Colonic mucosa (tissue), 4 donors: ENCODE results near the gene ADGRD1. TPM values are rescaled to one million over a fixed set of nuclear protein-coding genes. Genes with fewer than 3 reads are reported as not detected.

Experiments used
- DNase-seq: peaks from one replicate; pipeline ENCODE4 v3.0.0-alpha.2; 2020
- H3K27ac ChIP-seq: fragments of 200-600 bp; one replicate; pipeline ENCODE4 v1.8.0; 2021
- H3K27me3 ChIP-seq: fragments of 200-600 bp; one replicate; pipeline ENCODE4 v1.8.0; 2021
- H3K36me3 ChIP-seq: fragments of 200-600 bp; one replicate; pipeline ENCODE4 v1.8.0; 2021
- H3K4me1 ChIP-seq: fragments of 200-600 bp; one replicate; pipeline ENCODE4 v1.8.0; 2021; ENCODE audit warnings: mild to moderate bottlenecking
- H3K4me3 ChIP-seq: fragments of 200-600 bp; one replicate; pipeline ENCODE4 v1.8.0; 2021
- H3K9ac ChIP-seq, 2 donors: one replicate each; pipeline ENCODE4 v1.7.0; 2013; ENCODE audit warnings: control low read depth in 2 of 2, low read depth in 2 of 2, low read length in 2 of 2
- H3K9me3 ChIP-seq: fragments of 200-600 bp; one replicate; pipeline ENCODE4 v1.8.0; 2021
- CTCF ChIP-seq: fragments of 200-600 bp; IDR thresholded peaks from one replicate; pipeline ENCODE4 v1.8.0; 2022; ENCODE audit warnings: antibody characterized with exemption, mild to moderate bottlenecking
- intact Hi-C: fragments of 100-400 bp; cut with DNase I; formaldehyde crosslinking; loops from one replicate; pipeline ENCODE4 v1.14.1; 2022
- total RNA-seq, 2 donors: library from RNA; stranded (reverse); fragmentation: NEBNext Ultra II Directional in 1 of 2; extraction: Animal tissue kit (Norgen Biotek cat#: 25700) in 1 of 2; gene quantifications; one replicate each; pipeline ENCODE4 v1.2.1, GENCODE V29; 2021
- donor health status: healthy.
- donor health status: DM: no; HTN: no; CAD: no.
- donor health status: DM: no; HTN: no; CAD: no.

ADGRD1 gene
- total RNA-seq, 2 donors from 2014 or later: 3.5 to 3.6 TPM

GRCh38 chr12:131137009-131137835, 183.5 kb downstream of the ADGRD1 start:
- Histone ChIP-seq H3K4me3 (no peak overlapping the region), H3K27ac (no peak overlapping the region), H3K9me3 (no peaks in the 10 kb centered on the region), H3K27me3 (no peaks in the 10 kb centered on the region), H3K36me3 (no peaks in the 10 kb centered on the region), H3K4me1 (no peaks in the 10 kb centered on the region), H3K9ac (no peak overlapping the region)
- TF ChIP-seq CTCF: no peak
- intact Hi-C loops: no loop called here
- no peak for DNase-seq

GRCh38 chr12:131137836-131138637, 184.3 kb downstream of the ADGRD1 start:
- Histone ChIP-seq H3K36me3 (no peaks in the 10 kb centered on the region), H3K4me1 (no peaks in the 10 kb centered on the region), H3K9ac (no peak overlapping the region), H3K9me3 (no peaks in the 10 kb centered on the region), H3K27me3 (no peaks in the 10 kb centered on the region), H3K4me3 (no peak overlapping the region), H3K27ac (no peak overlapping the region)
- intact Hi-C loops: no loop called here
- DNase-seq: no peak
- no peak for TF ChIP-seq CTCF

- TF ChIP-seq CTCF: no peak
- H3K27ac ChIP-seq: no peak overlapping the region
- no peaks in the 10 kb centered on the region for H3K4me1 ChIP-seq
- intact Hi-C loops: no loop called here
- H3K4me3 ChIP-seq: no peak overlapping the region
- no peaks in the 10 kb centered on the region for H3K9me3 ChIP-seq
- no peak for DNase-seq
- H3K9ac ChIP-seq: no peak overlapping the region
- no peaks in the 10 kb centered on the region for H3K36me3 ChIP-seq
- no peaks in the 10 kb centered on the region for H3K27me3 ChIP-seq
Observed at GRCh38 chr12:131138638-131139362, 185.1 kb downstream of the ADGRD1 start.

GRCh38 chr12:131139363-131140068, 185.8 kb downstream of the ADGRD1 start:
- no peak overlapping the region for H3K9ac ChIP-seq
- no peaks in the 10 kb centered on the region for H3K36me3 ChIP-seq
- no peaks in the 10 kb centered on the region for H3K27me3 ChIP-seq
- no peak for DNase-seq
- TF ChIP-seq CTCF: no peak
- intact Hi-C loops: no loop called here
- no peak overlapping the region for H3K27ac ChIP-seq
- no peak overlapping the region for H3K4me3 ChIP-seq
- H3K4me1 ChIP-seq: no peaks in the 10 kb centered on the region
- H3K9me3 ChIP-seq: no peaks in the 10 kb centered on the region

GRCh38 chr12:131140069-131140435, 186.3 kb downstream of the ADGRD1 start:
- Histone ChIP-seq H3K9me3 (no peaks in the 10 kb centered on the region), H3K9ac (no peak overlapping the region), H3K4me1 (no peaks in the 10 kb centered on the region), H3K4me3 (no peak overlapping the region), H3K27ac (no peak overlapping the region), H3K36me3 (no peaks in the 10 kb centered on the region), H3K27me3 (no peaks in the 10 kb centered on the region)
- DNase-seq: no peak
- no peak for TF ChIP-seq CTCF
- intact Hi-C loops: no loop called here
